Spleen (tissue), 11 donors: ENCODE measurements around the gene PALM. TPM values are rescaled to one million over a fixed set of nuclear protein-coding genes. Genes with fewer than 3 reads are reported as not detected.

ENCODE experiments used
- DNase-seq: peaks from one replicate; pipeline ENCODE4 v3.0.0-alpha.2; 2020
- H3K27ac ChIP-seq, 8 donors: fragments of 200-600 bp; sonication (generic) in 7 of 8; 1 replicate in 4 of 8; 2 replicates in 4 of 8; pipeline versions ENCODE4 v1.5.0 to v1.8.0; 2016 to 2021; ENCODE audit warnings: inconsistent platforms in 4 of 8, mild to moderate bottlenecking in 4 of 8, moderate library complexity in 1 of 8
- H3K27me3 ChIP-seq, 7 donors: fragments of 200-600 bp; sonication (generic) in 6 of 7; replicated peaks in 1 of 7; 1 replicate in 4 of 7; 2 replicates in 3 of 7; pipeline versions ENCODE4 v1.5.0 to v1.8.0; 2016 to 2021; ENCODE audit warnings: inconsistent platforms in 3 of 7, mild to moderate bottlenecking in 1 of 7
- H3K36me3 ChIP-seq, 6 donors: fragments of 200-600 bp; sonication (generic) in 5 of 6; 1 replicate in 4 of 6; 2 replicates in 2 of 6; pipeline versions ENCODE4 v1.5.0 to v1.8.0; 2016 to 2021; ENCODE audit warnings: inconsistent platforms in 2 of 6
- H3K4me1 ChIP-seq, 6 donors: fragments of 200-600 bp; sonication (generic) in 5 of 6; 1 replicate in 3 of 6; 2 replicates in 3 of 6; pipeline versions ENCODE4 v1.5.0 to v1.8.0; 2016 to 2021; ENCODE audit warnings: inconsistent platforms in 3 of 6
- H3K4me3 ChIP-seq, 8 donors: fragments of 200-600 bp; sonication (generic) in 7 of 8; 1 replicate in 4 of 8; 2 replicates in 4 of 8; pipeline versions ENCODE4 v1.5.0 to v1.8.0; 2016 to 2021; ENCODE audit warnings: inconsistent platforms in 4 of 8, mild to moderate bottlenecking in 4 of 8, moderate library complexity in 2 of 8
- H3K9me3 ChIP-seq, 8 donors: fragments of 200-600 bp; sonication (generic) in 7 of 8; 1 replicate in 4 of 8; 2 replicates in 4 of 8; pipeline versions ENCODE4 v1.5.0 to v1.8.0; 2016 to 2021; ENCODE audit warnings: inconsistent platforms in 4 of 8
- POLR2A ChIP-seq, 3 donors: fragments of 450-650 bp; IDR thresholded peaks; one replicate each; pipeline ENCODE4 v1.5.1; 2017; ENCODE audit warnings: antibody characterized with exemption in 3 of 3, mild to moderate bottlenecking in 1 of 3
- POLR2AphosphoS5 ChIP-seq, 3 donors: sonication (generic); formaldehyde crosslinking; IDR thresholded peaks; one replicate each; pipeline ENCODE4 v1.5.1; 2017; ENCODE audit warnings: antibody characterized with exemption in 3 of 3
- WGBS, 5 donors: extraction: QIAGEN DNeasy Blood & Tissue Kit in 3 of 5; methylation state at CpG; one replicate each; pipeline versions ENCODE4 v1.1.5 to v1.1.7; 2013 to 2018; 5-methylcytosine and 5-hydroxymethylcytosine counted together
- intact Hi-C: fragments of 100-400 bp; cut with DNase I; formaldehyde crosslinking; loops from one replicate; pipeline ENCODE4 v1.15.0; 2023; ENCODE audit warnings: low total_unique reads
- polyA plus RNA-seq, 3 donors: library from polyadenylated mRNA; stranded (reverse); fragments of 200-250 nt; gene quantifications; one replicate each; pipeline ENCODE4 v1.2.1, GENCODE V29; 2013
- total RNA-seq, 7 donors: library from RNA; depleted of rRNA in 3 of 7; stranded (reverse); fragments of >200 nt in 3 of 7; fragmentation: NEBNext Ultra II Directional in 4 of 7; extraction: Animal tissue kit (Norgen Biotek cat#: 25700) in 4 of 7; gene quantifications; one replicate each; pipeline versions ENCODE4 v1.1.0 to v1.2.1, GENCODE V29; 2016 to 2021
- TF ChIP-seq, protein P1 (sequence below), 11 experiments: fragments of 200-600 bp in 7 of 11; fragments of 450-650 bp in 4 of 11; sonication (generic) in 4 of 11; IDR thresholded peaks in 8 of 11; conservative IDR thresholded peaks in 3 of 11; 1 replicate in 7 of 11; 2 replicates in 4 of 11; pipeline versions ENCODE4 v1.4.0 to v1.8.0; 2016 to 2021; ENCODE audit warnings: antibody characterized with exemption in 11 of 11, inconsistent platforms in 4 of 11, mild to moderate bottlenecking in 1 of 11
- donor health status: healthy with polysubstance abuse.
- donor health status: DM: no; HTN: no; CAD: no; lungs with moderate emphysema.
- donor health status: DM: no; HTN: no; CAD: no.
- donor health status: Bipolar disorder and iron deficiency.
- donor health status: healthy.
- donor health status: DM: no; HTN: no; CAD: no.
- donor health status: DM: yes; HTN: yes; CAD: no.

PALM gene
- total and polyA plus RNA-seq, 10 donors: 6.0 to 80.1 (median 27.0) TPM

GRCh38 chr19:677601-678436 is 30.9 kb upstream of the PALM start:
- DNase-seq: no peak
- H3K4me3 ChIP-seq: peak overlapping the region in 2 of 8 donors; percentile 34 to 58
- H3K9me3 ChIP-seq: no peaks in the 10 kb centered on the region
- intact Hi-C loops: no loop called here
- WGBS, 5 donors: 61 to 76% (median 70%) methylated on average over 9 to 22 of the region's 22 CpGs
- no peaks in the 10 kb centered on the region for H3K36me3 ChIP-seq
- TF ChIP-seq POLR2A (IDR thresholded peaks at IDR 0.05) (no peak), POLR2AphosphoS5 (IDR thresholded peaks at IDR 0.05) (no peak)
- TF ChIP-seq, protein P1, sequence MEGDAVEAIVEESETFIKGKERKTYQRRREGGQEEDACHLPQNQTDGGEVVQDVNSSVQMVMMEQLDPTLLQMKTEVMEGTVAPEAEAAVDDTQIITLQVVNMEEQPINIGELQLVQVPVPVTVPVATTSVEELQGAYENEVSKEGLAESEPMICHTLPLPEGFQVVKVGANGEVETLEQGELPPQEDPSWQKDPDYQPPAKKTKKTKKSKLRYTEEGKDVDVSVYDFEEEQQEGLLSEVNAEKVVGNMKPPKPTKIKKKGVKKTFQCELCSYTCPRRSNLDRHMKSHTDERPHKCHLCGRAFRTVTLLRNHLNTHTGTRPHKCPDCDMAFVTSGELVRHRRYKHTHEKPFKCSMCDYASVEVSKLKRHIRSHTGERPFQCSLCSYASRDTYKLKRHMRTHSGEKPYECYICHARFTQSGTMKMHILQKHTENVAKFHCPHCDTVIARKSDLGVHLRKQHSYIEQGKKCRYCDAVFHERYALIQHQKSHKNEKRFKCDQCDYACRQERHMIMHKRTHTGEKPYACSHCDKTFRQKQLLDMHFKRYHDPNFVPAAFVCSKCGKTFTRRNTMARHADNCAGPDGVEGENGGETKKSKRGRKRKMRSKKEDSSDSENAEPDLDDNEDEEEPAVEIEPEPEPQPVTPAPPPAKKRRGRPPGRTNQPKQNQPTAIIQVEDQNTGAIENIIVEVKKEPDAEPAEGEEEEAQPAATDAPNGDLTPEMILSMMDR (IDR thresholded peaks at IDR 0.05 in 8 of 11, conservative IDR thresholded peaks at IDR 0.05 in 3 of 11): no peak
- H3K27me3 ChIP-seq: peaks cover 0 to 48% (median 26%) of the 10 kb centered on the region in 7 donors
- peak overlapping the region in 3 of 8 donors; percentile 56 to 69 (median 62) for H3K27ac ChIP-seq
- peaks cover 5 to 74% (median 51%) of the 10 kb centered on the region in 6 donors for H3K4me1 ChIP-seq

DNA sequence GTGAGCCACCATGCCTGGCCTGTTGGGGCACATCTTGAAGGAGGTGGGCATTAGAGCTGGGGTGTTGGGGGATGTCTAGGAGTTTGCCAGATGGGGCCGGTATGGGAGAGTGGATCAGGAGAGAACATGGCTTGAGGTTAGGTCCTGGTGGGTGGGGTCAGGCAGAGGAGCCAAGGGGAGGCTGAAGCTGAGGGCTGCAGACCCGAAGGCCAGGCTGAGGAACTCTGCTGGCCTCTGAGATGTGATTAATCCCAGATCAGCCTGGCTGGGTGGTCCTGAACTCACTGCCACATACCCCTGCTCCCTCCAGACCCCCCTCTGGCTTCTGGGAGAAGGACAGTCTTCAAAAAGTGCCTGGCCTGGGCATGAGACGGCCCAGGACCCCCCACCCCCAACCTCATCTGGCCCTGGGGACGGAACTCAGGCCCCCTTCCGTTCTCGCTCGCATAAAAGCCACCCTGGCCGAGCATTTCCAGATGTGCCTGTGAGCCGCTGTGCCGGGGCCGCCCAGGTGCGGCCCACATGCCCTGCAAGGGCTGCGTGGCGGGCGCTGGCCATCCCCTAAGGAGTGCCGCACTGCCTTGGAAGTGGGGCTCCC is 29.8 kb upstream of the PALM start:
- TF ChIP-seq POLR2AphosphoS5 (IDR thresholded peaks at IDR 0.05) (no peak), POLR2A (IDR thresholded peaks at IDR 0.05) (no peak)
- TF ChIP-seq, protein P1 (IDR thresholded peaks at IDR 0.05 in 8 of 11, conservative IDR thresholded peaks at IDR 0.05 in 3 of 11): no peak
- Histone ChIP-seq H3K9me3 (no peaks in the 10 kb centered on the region), H3K4me3 (peak overlapping the region in 4 of 8 donors; percentile 73 to 98 (median 83)), H3K27ac (peak overlapping the region in 3 of 8 donors; percentile 93 to 95 (median 93)), H3K36me3 (no peaks in the 10 kb centered on the region), H3K27me3 (peaks cover 0 to 43% (median 26%) of the 10 kb centered on the region in 7 donors), H3K4me1 (peaks cover 5 to 71% (median 50%) of the 10 kb centered on the region in 6 donors)
- DNase-seq: no peak
- intact Hi-C loops: no loop called here
- 93 to 99% (median 95%) methylated on average over 6 to 16 of the region's 16 CpGs for WGBS, 5 donors

DNA sequence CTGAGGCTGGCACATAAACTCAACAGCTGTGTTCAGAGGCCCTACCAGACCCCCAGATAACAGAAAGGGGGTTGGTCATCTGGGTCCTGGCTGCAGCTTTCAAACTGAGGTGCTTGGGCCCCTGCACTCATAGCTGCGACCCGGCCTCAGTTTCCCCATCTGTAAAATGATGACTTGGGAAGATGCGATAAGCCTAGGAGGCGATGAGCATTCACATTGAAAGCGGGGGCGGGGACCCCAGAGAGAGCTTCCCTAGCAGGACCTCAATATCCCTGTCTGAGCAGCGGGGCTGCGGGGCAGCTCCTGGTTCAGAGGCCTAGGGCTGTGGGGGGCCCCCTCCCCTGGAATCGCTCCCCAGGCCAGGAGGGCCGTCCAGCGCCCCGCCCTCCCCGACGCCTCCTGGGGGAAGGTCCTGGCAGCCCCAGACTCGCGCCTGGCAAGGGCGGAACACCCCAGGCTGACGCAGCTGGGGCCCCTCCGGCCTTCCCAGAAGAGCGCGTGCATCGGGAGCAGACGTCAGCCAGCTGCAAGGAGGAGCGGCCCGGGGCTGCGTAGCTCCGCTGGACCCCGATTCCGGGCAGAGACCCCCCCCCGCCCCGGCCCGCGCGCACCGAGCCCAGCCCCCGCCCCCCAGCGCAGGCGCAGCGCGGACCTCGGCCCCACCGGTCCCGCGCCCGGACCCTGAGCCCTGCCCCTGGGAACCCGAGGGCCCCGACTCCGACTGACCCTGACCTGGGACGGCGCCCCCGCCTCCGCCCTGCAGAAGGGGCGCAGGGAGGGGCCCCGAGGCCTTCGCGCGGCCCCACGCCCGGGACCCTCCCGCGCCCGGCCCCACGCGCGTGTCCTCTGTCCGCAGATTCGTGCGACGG is 29.1 kb upstream of the PALM start:
- 4 to 50% (median 8%) methylated on average over 2 to 69 of the region's 69 CpGs for WGBS, 5 donors
- no peaks in the 10 kb centered on the region for H3K36me3 ChIP-seq
- H3K4me1 ChIP-seq: peaks cover 5 to 64% (median 47%) of the 10 kb centered on the region in 6 donors
- DNase-seq: peak; percentile 90
- intact Hi-C loops: no loop called here
- H3K27ac ChIP-seq: peak overlapping the region; percentile 81 to 95 (median 90)
- H3K4me3 ChIP-seq: peak overlapping the region; percentile 50 to 98 (median 69)
- TF ChIP-seq POLR2A (IDR thresholded peaks at IDR 0.05) (no peak), POLR2AphosphoS5 (IDR thresholded peaks at IDR 0.05) (peak in 2 of 3 donors; percentile 4 to 25)
- H3K9me3 ChIP-seq: no peaks in the 10 kb centered on the region
- peaks cover 0 to 35% (median 21%) of the 10 kb centered on the region in 7 donors for H3K27me3 ChIP-seq

- 0 to 1% (median 0%) methylated on average over 12 to 70 of the region's 70 CpGs for WGBS, 5 donors
- Histone ChIP-seq H3K4me1 (peaks cover 5 to 56% (median 43%) of the 10 kb centered on the region in 6 donors), H3K27ac (peak overlapping the region; percentile 81 to 95 (median 90)), H3K9me3 (no peaks in the 10 kb centered on the region), H3K36me3 (no peaks in the 10 kb centered on the region), H3K4me3 (peak overlapping the region; percentile 50 to 98 (median 69)), H3K27me3 (peaks cover 0 to 27% (median 17%) of the 10 kb centered on the region in 7 donors)
- DNase-seq: peak; percentile 100
- peak in 1 of 3 donors; percentile 25 for TF ChIP-seq POLR2A (IDR thresholded peaks at IDR 0.05)
- peak; percentile 85 to 92 (median 89) for TF ChIP-seq POLR2AphosphoS5 (IDR thresholded peaks at IDR 0.05)
- TF ChIP-seq, protein P1 (IDR thresholded peaks at IDR 0.05 in 8 of 11, conservative IDR thresholded peaks at IDR 0.05 in 3 of 11): peak in 9 of 11 experiments; percentile 21 to 78 (median 60)
- intact Hi-C loops: no loop called here
Measured at GRCh38 chr19:680287-681028, 28.3 kb upstream of the PALM start.
